K562 (cell line): ENCODE data around the gene CCDC192. TPM values are rescaled to one million over a fixed set of nuclear protein-coding genes. Genes with fewer than 3 reads are reported as not detected.

ENCODE experiments used
- ATAC-seq: fragments of 200-7000 bp; cut with Tn5 transposase; 3 replicates; pipeline ENCODE4 v1.9.1; 2020; ENCODE audit warnings: moderate library complexity
- BruUV-seq: library from RNA; stranded (reverse); fragments of 400-500 nt; replicated peaks from 2 replicates; lab custom pipeline; 2021; lab: Mats Ljungman, UMichigan
- CTCF ChIA-PET: fragments of 300-600 bp; formaldehyde crosslinking; extraction: SDS; loops from one replicate; lab custom pipeline; 2021; ENCODE audit warnings: low intra/inter-chr PET ratio; lab: Yijun Ruan, JAX
- POLR2A ChIA-PET: fragments of 300-600, 350-650 bp; sonication (Branson Sonifier 250); formaldehyde crosslinking; extraction: SDS; loops from one replicate; lab custom pipeline; 2021; ENCODE audit warnings: antibody characterized with exemption, inconsistent platforms; lab: Yijun Ruan, JAX
- DNase-seq, 4 experiments: peaks; one replicate each; pipeline versions ENCODE4 v3.0.0 to v3.0.0-alpha.2; 2011 to 2018; ENCODE audit warnings: low spot score in 3 of 4, mixed read lengths in 3 of 4; ENCODE audit errors: extremely low read depth in 1 of 4
- FAIRE-seq: peaks from 2 replicates; lab custom pipeline; 2011; peaks lifted over from hg19 to GRCh38; lab: Jason Lieb, UNC
- H2AFZ ChIP-seq: 2 replicates; pipeline ENCODE4 v1.6.0; 2011; ENCODE audit warnings: low read depth, low read length, control low read depth, inconsistent platforms
- H3K27ac ChIP-seq: fragments of 200-600 bp; 3 replicates; pipeline ENCODE4 v1.8.0; 2011; ENCODE audit warnings: low read depth, mild to moderate bottlenecking, control low read depth, inconsistent platforms, low read length, moderate library complexity, mixed read lengths; ENCODE audit errors: extremely low read depth
- H3K27me3 ChIP-seq, 2 experiments: fragments of 300-600 bp in 1 of 2; 2 replicates in 1 of 2; 3 replicates in 1 of 2; pipeline versions ENCODE4 v1.6.0 to v1.8.0; 2011; ENCODE audit warnings: inconsistent platforms in 2 of 2, low read length in 2 of 2, mild to moderate bottlenecking in 1 of 2, mixed read lengths in 1 of 2, moderate library complexity in 1 of 2; ENCODE audit not compliant: control insufficient read depth in 2 of 2, insufficient read depth in 2 of 2
- H3K36me3 ChIP-seq: fragments of 300-600 bp; 3 replicates; pipeline ENCODE4 v1.8.0; 2011; ENCODE audit warnings: mild to moderate bottlenecking, low read length, inconsistent platforms; ENCODE audit not compliant: control insufficient read depth, insufficient read depth
- H3K4me1 ChIP-seq, 2 experiments: fragments of 200-600 bp in 1 of 2; replicated peaks in 1 of 2; 2 replicates in 1 of 2; 3 replicates in 1 of 2; pipeline versions ENCODE4 v1.5.1 to v1.8.0; 2011; ENCODE audit warnings: inconsistent platforms in 2 of 2, low read length in 2 of 2, mild to moderate bottlenecking in 1 of 2, mixed read lengths in 1 of 2, moderate library complexity in 1 of 2; ENCODE audit not compliant: control insufficient read depth in 2 of 2, insufficient read depth in 2 of 2
- H3K4me2 ChIP-seq: 2 replicates; pipeline ENCODE4 v1.6.1; 2011; ENCODE audit warnings: low read length, control low read depth, inconsistent platforms, mixed read lengths; ENCODE audit not compliant: insufficient read depth
- H3K4me3 ChIP-seq: fragments of 200-600 bp; sonication (generic), shearing (Covaris generic); 2 replicates; pipeline ENCODE4 v1.5.1; 2016; ENCODE audit warnings: control low read depth, inconsistent platforms
- H3K79me2 ChIP-seq: fragments of 200-600 bp; 3 replicates; pipeline ENCODE4 v1.8.0; 2011; ENCODE audit warnings: low read length, inconsistent platforms; ENCODE audit not compliant: control insufficient read depth, insufficient read depth
- H3K9ac ChIP-seq, 2 experiments: 2 replicates each; pipeline versions ENCODE4 v1.6.0 to v1.6.1; 2011; ENCODE audit warnings: low read depth in 2 of 2, low read length in 2 of 2, control low read depth in 1 of 2, inconsistent platforms in 1 of 2, mild to moderate bottlenecking in 1 of 2, mixed read lengths in 1 of 2; ENCODE audit not compliant: insufficient read depth in 1 of 2
- H3K9me1 ChIP-seq: one replicate; pipeline ENCODE4 v1.6.0; 2011; ENCODE audit warnings: inconsistent platforms, mild to moderate bottlenecking, low read length, moderate library complexity; ENCODE audit not compliant: control insufficient read depth, insufficient read depth
- H3K9me3 ChIP-seq: replicated peaks from 2 replicates; pipeline ENCODE4 v1.5.1; 2011; ENCODE audit warnings: low read depth, low read length, inconsistent platforms; ENCODE audit not compliant: control insufficient read depth, insufficient read depth
- H4K20me1 ChIP-seq: replicated peaks from 2 replicates; pipeline ENCODE4 v1.6.1; 2011; ENCODE audit warnings: low read length, inconsistent platforms, mixed read lengths; ENCODE audit not compliant: control insufficient read depth, insufficient read depth
- CXXC5 ChIP-seq: fragments of 250-450 bp; sonication (Bioruptor Pico); IDR thresholded peaks from 2 replicates; pipeline ENCODE4 v1.8.0; 2022; ENCODE audit warnings: inconsistent platforms, mild to moderate bottlenecking, moderate library complexity
- GABPB2 ChIP-seq: fragments of 250-450 bp; sonication (Bioruptor Pico); conservative IDR thresholded peaks from 2 replicates; pipeline ENCODE4 v1.5.1; 2021; ENCODE audit warnings: mild to moderate bottlenecking
- NR0B1 ChIP-seq: fragments of 450-650 bp; IDR thresholded peaks from one replicate; pipeline ENCODE4 v1.6.1; 2018; ENCODE audit warnings: mild to moderate bottlenecking, moderate library complexity; ENCODE audit not compliant: partially characterized antibody
- RAD51 ChIP-seq: fragments of 450-650 bp; IDR thresholded peaks from 2 replicates; pipeline ENCODE4 v1.7.1; 2016; ENCODE audit warnings: low read depth, mild to moderate bottlenecking, borderline replicate concordance
- SMARCE1 ChIP-seq: fragments of 450-650 bp; IDR thresholded peaks from 2 replicates; pipeline ENCODE4 v1.7.1; 2016; ENCODE audit warnings: mild to moderate bottlenecking
- YY1 ChIP-seq, 3 experiments: IDR thresholded peaks; 2 replicates each; pipeline ENCODE4 v1.6.1; 2011; ENCODE audit warnings: low read length in 2 of 3, mild to moderate bottlenecking in 2 of 3, moderate library complexity in 2 of 3, borderline replicate concordance in 1 of 3, control low read depth in 1 of 3, low read depth in 1 of 3; ENCODE audit not compliant: insufficient read depth in 3 of 3, insufficient replicate concordance in 2 of 3, control insufficient read depth in 1 of 3, insufficient read length in 1 of 3; ENCODE audit errors: extremely low read depth in 1 of 3
- ZNF239 ChIP-seq: fragments of 250-450 bp; sonication (Bioruptor Pico); IDR thresholded peaks from 2 replicates; pipeline ENCODE4 v1.4.0; 2020; ENCODE audit warnings: mild to moderate bottlenecking
- ZNF3 ChIP-seq: fragments of 250-450 bp; sonication (Bioruptor Pico); IDR thresholded peaks from 2 replicates; pipeline ENCODE4 v1.5.0; 2021; ENCODE audit warnings: mild to moderate bottlenecking, moderate library complexity
- ZNF316 ChIP-seq: fragments of 450-650 bp; IDR thresholded peaks from 2 replicates; pipeline ENCODE4 v1.6.1; 2016
- WGBS: fragments of 100-300 bp; shearing (Covaris generic); methylation state at CpG from one replicate; pipeline ENCODE4 v1.1.6; 2016; ENCODE audit warnings: low coverage, mixed read lengths; ENCODE audit not compliant: insufficient coverage; ENCODE audit errors: missing lambda C conversion rate; 5-methylcytosine and 5-hydroxymethylcytosine counted together
- in situ Hi-C: fragments of 300-500 bp; cut with MboI; formaldehyde crosslinking; loops from 4 replicates; pipeline ENCODE4 v1.15.0; 2018; ENCODE audit warnings: inconsistent platforms, mixed read lengths
- intact Hi-C: fragments of 100-400 bp; cut with micrococcal nuclease; formaldehyde crosslinking; loops from 2 replicates; pipeline ENCODE4 v1.14.2; 2022
- polyA plus RNA-seq, 8 experiments: library from polyadenylated mRNA; depleted of rRNA in 4 of 8; stranded (reverse) in 5 of 8; unstranded in 3 of 8; fragments of >200 nt; fragmentation: Nextera tagmentation in 2 of 8; fragmentation: Illumina TruSeq in 1 of 8; extraction: Ambion mirVana in 2 of 8; extraction: Trizol in 1 of 8; gene quantifications; 2 replicates each; pipeline versions ENCODE4 v1.2.1 to v1.2.3, GENCODE V29; 2011 to 2014; ENCODE audit warnings: inconsistent platforms in 1 of 8, missing spikeins in 1 of 8
- total RNA-seq, 7 experiments: library from RNA; depleted of rRNA in 6 of 7; stranded (reverse); fragments of >200 nt in 6 of 7; fragmentation: Illumina TruSeq in 2 of 7; extraction: Trizol in 2 of 7; gene quantifications; 2 replicates each; pipeline versions ENCODE4 v1.2.1 to v1.2.3, GENCODE V29; 2011 to 2021; ENCODE audit warnings: low replicate concordance in 1 of 7
- TF ChIP-seq, protein P1 (sequence below), 2 experiments: fragments of 150-350 bp in 1 of 2; IDR thresholded peaks; 2 replicates each; pipeline ENCODE4 v1.6.1; 2012 to 2016; ENCODE audit warnings: low read depth in 2 of 2, low read length in 2 of 2, mild to moderate bottlenecking in 1 of 2, moderate library complexity in 1 of 2

Gene CCDC192
- total and polyA plus RNA-seq, 9 of the 15 experiments (the other 6 are each of a cell fraction or from before 2014, with no cell fraction given) = 0.21 to 0.66 (median 0.38) TPM; not detected in 2

DNA sequence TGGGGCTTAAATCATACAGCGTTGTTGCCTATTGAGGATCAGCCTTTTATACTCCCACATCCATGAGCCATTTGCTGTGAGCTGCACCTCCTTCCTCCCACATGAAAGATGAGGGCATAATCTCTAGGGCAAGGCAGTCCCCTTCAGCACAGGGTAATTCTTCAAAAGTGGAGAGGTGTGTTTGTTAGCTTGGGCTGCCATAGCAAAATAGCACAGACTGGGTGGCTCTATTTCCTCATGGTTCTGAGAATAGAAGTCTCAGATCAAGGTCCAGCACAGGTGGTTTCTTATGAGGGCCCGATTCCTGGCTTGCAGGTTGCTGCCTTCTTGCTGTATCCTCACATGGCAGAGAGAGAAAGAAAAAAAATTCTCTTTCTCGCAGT is 258.6 kb downstream of the CCDC192 start:
- no peak for DNase-seq

More for the DNA sequence above, 258.6 kb downstream of the CCDC192 start:
- no peak overlapping the region for H3K4me2 ChIP-seq
- ChIA-PET CTCF (no interaction called here), POLR2A (no interaction called here)
- H3K4me3 ChIP-seq = no peak overlapping the region
- no peaks in the 10 kb centered on the region for H3K79me2 ChIP-seq
- ATAC-seq = no peak
- H3K27me3 ChIP-seq = no peaks in the 10 kb centered on the region
- no peaks in the 10 kb centered on the region; a peak in 2 of 5 replicates for H3K4me1 ChIP-seq
- H3K9me1 ChIP-seq = no peaks in the 10 kb centered on the region
- intact Hi-C loops (no loop called here), in situ Hi-C loops (no loop called here)
- no peaks in the 10 kb centered on the region for H4K20me1 ChIP-seq
- no TSS peak for BruUV-seq
- TF ChIP-seq ZNF3 (no peak), SMARCE1 (no peak), NR0B1 (no peak), ZNF239 (CRISPR knock-in tag) (no peak), YY1 (IDR thresholded peaks at IDR 0.05; ENCODE audit: borderline replicate concordance in 1 of 3, control insufficient read depth in 1 of 3, extremely low read depth in 1 of 3, insufficient read depth in 3 of 3, insufficient read length in 1 of 3, insufficient replicate concordance in 2 of 3, low read depth in 1 of 3, low read length in 2 of 3) (no peak), GABPB2 (no peak), ZNF316 (no peak), CXXC5 (CRISPR knock-in tag) (no peak), RAD51 (no peak)
- TF ChIP-seq, protein P1, sequence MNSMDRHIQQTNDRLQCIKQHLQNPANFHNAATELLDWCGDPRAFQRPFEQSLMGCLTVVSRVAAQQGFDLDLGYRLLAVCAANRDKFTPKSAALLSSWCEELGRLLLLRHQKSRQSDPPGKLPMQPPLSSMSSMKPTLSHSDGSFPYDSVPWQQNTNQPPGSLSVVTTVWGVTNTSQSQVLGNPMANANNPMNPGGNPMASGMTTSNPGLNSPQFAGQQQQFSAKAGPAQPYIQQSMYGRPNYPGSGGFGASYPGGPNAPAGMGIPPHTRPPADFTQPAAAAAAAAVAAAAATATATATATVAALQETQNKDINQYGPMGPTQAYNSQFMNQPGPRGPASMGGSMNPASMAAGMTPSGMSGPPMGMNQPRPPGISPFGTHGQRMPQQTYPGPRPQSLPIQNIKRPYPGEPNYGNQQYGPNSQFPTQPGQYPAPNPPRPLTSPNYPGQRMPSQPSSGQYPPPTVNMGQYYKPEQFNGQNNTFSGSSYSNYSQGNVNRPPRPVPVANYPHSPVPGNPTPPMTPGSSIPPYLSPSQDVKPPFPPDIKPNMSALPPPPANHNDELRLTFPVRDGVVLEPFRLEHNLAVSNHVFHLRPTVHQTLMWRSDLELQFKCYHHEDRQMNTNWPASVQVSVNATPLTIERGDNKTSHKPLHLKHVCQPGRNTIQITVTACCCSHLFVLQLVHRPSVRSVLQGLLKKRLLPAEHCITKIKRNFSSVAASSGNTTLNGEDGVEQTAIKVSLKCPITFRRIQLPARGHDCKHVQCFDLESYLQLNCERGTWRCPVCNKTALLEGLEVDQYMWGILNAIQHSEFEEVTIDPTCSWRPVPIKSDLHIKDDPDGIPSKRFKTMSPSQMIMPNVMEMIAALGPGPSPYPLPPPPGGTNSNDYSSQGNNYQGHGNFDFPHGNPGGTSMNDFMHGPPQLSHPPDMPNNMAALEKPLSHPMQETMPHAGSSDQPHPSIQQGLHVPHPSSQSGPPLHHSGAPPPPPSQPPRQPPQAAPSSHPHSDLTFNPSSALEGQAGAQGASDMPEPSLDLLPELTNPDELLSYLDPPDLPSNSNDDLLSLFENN (IDR thresholded peaks at IDR 0.05; ENCODE audit: low read depth in 2 of 2, low read length in 2 of 2) = no peak
- H2AFZ ChIP-seq = no peak overlapping the region
- no peaks in the 10 kb centered on the region for H3K36me3 ChIP-seq
- no peak for FAIRE-seq
- 77% methylated on average over 2 of the region's 3 CpGs for WGBS
- no peak overlapping the region for H3K9ac ChIP-seq
- H3K9me3 ChIP-seq = no peaks in the 10 kb centered on the region
- H3K27ac ChIP-seq = no peak overlapping the region
